HepG2 (cell line): ENCODE data around the gene IGF2BP1. TPM values are rescaled to one million over a fixed set of nuclear protein-coding genes. Genes with fewer than 3 reads are reported as not detected.

Experiments
- ARID5B ChIP-seq: IDR thresholded peaks from 2 replicates; pipeline ENCODE4 v1.4.0; 2020; ENCODE audit warnings: mild to moderate bottlenecking, missing genetic modification reagents
- CEBPB ChIP-seq: IDR thresholded peaks from 2 replicates; pipeline ENCODE4 v1.6.1; 2011; ENCODE audit warnings: low read depth, low read length, improper control_type of control experiment, borderline replicate concordance
- DMTF1 ChIP-seq: sonication (generic); formaldehyde crosslinking; IDR thresholded peaks from 2 replicates; pipeline ENCODE4 v1.4.0; 2020; ENCODE audit warnings: mild to moderate bottlenecking, missing genetic modification reagents
- GATAD2A ChIP-seq: IDR thresholded peaks from 2 replicates; pipeline ENCODE4 v1.6.1; 2016
- HDAC2 ChIP-seq: sonication (generic); formaldehyde crosslinking; IDR thresholded peaks from 2 replicates; pipeline ENCODE4 v1.4.0; 2020; ENCODE audit warnings: missing genetic modification reagents
- HNF4A ChIP-seq: sonication (generic); formaldehyde crosslinking; IDR thresholded peaks from 2 replicates; pipeline ENCODE4 v1.4.0; 2020; ENCODE audit warnings: missing genetic modification reagents
- NFRKB ChIP-seq: fragments of 450-650 bp; IDR thresholded peaks from 2 replicates; pipeline ENCODE4 v1.6.1; 2017
- NONO ChIP-seq, 2 experiments: fragments of 450-650 bp in 1 of 2; sonication (generic) in 1 of 2; formaldehyde crosslinking in 1 of 2; IDR thresholded peaks in 1 of 2; conservative IDR thresholded peaks in 1 of 2; 2 replicates each; pipeline versions ENCODE4 v1.6.1 to v1.8.0; 2017 to 2022; ENCODE audit warnings: mild to moderate bottlenecking in 1 of 2, missing genetic modification reagents in 1 of 2, moderate library complexity in 1 of 2
- SSRP1 ChIP-seq: IDR thresholded peaks from 2 replicates; pipeline ENCODE4 v1.6.1; 2016; ENCODE audit warnings: control low read depth
- ZNF329 ChIP-seq: sonication (generic); formaldehyde crosslinking; IDR thresholded peaks from 2 replicates; pipeline ENCODE4 v1.9.0; 2021; ENCODE audit warnings: low read depth, mild to moderate bottlenecking, missing genetic modification reagents
- ZNF670 ChIP-seq: sonication (generic); formaldehyde crosslinking; IDR thresholded peaks from 2 replicates; pipeline ENCODE4 v1.8.0; 2022; ENCODE audit warnings: mild to moderate bottlenecking, missing genetic modification reagents, borderline replicate concordance
- polyA plus RNA-seq, 8 experiments: library from polyadenylated mRNA; depleted of rRNA in 3 of 8; stranded (reverse) in 7 of 8; unstranded in 1 of 8; fragments of >200 nt; fragmentation: Illumina TruSeq in 4 of 8; extraction: Trizol in 4 of 8; gene quantifications; 2 replicates each; pipeline versions ENCODE4 v1.2.1 to v1.2.3, GENCODE V29; 2011 to 2016; ENCODE audit warnings: low read depth in 4 of 8, missing spikeins in 1 of 8, mixed read lengths in 1 of 8; ENCODE audit not compliant: insufficient read depth in 1 of 8
- total RNA-seq, 5 experiments: library from RNA; depleted of rRNA; stranded (reverse); fragments of >200 nt; fragmentation: Illumina TruSeq; extraction: Trizol; gene quantifications; 2 replicates each; pipeline ENCODE4 v1.2.3, GENCODE V29; 2016; ENCODE audit warnings: low read depth in 1 of 5

Gene IGF2BP1
- total and polyA plus RNA-seq, 2 of the 13 experiments (the other 11 are each of a cell fraction or from before 2014, with no cell fraction given), result 29.7 to 75.1 TPM

DNA sequence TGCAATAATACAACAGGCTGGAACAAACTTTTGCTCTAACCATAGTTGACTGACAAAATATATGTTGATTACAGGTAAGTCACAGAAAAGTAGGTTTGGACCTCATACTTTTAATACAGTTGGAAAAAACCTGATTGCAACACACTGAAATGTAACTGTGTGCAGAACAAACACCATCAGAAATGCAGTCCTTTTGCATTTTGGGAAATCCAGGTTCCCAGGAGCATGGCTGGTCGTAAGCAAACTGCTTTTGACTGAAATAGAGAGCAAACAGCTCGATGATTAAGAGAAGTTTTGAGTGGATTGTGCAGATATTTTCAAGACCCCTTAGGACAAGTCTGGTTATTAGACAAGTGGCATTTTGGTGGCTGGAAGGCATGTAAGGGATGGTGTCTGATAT, 8.0 kb downstream of the IGF2BP1 start (continued):
- TF ChIP-seq SSRP1 (CRISPR knock-in tag), result 0 out of 2 replicates have a peak, but pooled peaks have one; percentile 49
- TF ChIP-seq NFRKB, result no peak
- TF ChIP-seq NONO (IDR thresholded peaks at IDR 0.05), result no peak
- TF ChIP-seq NONO (CRISPR knock-in tag; conservative IDR thresholded peaks at IDR 0.05), result peak; percentile 59
- peak; percentile 38; the same call in 1 of the 2 replicates for TF ChIP-seq ARID5B
- peak; percentile 42 for TF ChIP-seq HNF4A
- peak; percentile 22; the same call in 1 of the 2 replicates for TF ChIP-seq HDAC2
- TF ChIP-seq GATAD2A (CRISPR knock-in tag), result peak; percentile 71; the same call in 1 of the 2 replicates
- no peak for TF ChIP-seq ZNF670 (CRISPR knock-in tag)
- no peak for TF ChIP-seq DMTF1 (CRISPR knock-in tag)
- peak; percentile 90 for TF ChIP-seq CEBPB
- TF ChIP-seq ZNF329, result no peak
- TF ChIP-seq, all 625 proteins: peak for 21
